GM19438 (cell line): Measurements from ENCODE around the gene NCOA6.

Experiments
- ATAC-seq: cut with Tn5 transposase; IDR thresholded peaks from one replicate; pipeline ENCODE4 v1.9.1; 2021; ENCODE audit warnings: low read depth; ENCODE audit not compliant: unreplicated experiment

NCOA6 gene

DNA sequence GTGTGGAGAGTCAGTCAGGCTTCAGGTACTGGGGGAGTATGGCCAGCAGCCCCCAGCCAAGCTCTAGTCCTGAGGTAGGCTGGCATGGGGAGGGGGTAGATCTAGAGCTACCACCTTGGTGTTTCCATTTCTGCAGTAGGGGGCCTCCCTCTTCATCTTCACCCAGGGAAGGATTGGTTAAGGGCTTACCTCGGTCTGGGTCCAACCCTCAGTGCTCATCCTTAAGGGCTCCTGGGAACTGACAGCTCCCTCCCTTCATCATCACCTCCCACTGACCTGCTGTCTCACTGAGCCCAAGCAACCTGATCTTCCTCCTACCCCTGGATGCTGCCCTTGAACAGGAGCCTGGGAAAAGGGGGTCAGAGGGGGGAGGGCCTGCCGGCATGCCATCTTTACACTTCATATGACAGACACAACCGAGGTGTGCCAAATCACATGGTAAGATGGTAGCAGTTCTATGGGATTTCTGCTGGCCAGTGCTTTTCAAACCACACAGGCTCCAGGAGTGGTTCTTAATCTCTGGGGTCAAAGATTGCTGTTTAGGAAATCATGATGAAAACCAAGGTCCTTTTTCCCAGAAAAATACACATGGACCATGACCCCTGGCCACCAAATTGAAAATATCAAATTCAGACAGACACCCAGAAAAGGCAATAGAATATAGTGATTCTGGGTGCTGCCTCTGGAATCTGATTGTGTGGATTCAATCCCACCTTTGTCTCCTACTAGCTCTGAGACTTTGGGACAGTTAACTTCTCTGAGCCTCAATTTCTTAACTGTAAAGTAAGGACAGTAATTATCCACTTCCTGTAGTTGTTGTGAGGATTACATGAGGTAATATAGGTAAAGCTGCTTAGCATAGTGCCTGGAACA lies 118.3 kb downstream of the NCOA6 start:
- ATAC-seq = no peak

DNA sequence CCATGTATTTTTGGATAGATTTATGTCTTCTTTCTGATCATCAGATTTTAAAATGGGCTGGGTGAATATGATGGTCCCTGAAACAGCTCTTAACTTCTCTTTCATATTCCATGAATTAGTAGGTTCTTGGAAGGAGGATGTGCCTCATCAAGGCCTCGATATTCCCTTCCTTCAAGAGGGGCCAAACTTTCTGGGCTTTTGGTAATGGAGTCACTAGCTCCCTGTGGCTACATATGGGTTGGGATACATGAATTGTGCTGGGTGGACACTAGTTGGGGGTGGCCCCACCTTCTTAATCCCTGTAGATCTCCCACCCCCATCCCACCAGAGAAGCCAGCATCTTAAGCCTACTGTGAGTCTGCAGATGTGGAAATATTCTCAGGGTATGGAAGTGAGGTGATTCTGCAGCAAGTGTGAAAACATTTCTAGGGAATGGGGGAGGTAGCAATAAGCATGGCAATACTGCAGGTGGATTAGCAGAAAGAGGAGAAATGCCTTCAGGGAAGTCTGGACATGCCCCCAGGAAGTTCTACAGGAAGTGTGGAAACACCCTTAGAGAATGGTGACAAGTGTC lies 119.1 kb downstream of the NCOA6 start:
- ATAC-seq = no peak

- no peak for ATAC-seq
These were observed 119.8 kb downstream of the NCOA6 start for GRCh38 chr20:34705397-34706301.

DNA sequence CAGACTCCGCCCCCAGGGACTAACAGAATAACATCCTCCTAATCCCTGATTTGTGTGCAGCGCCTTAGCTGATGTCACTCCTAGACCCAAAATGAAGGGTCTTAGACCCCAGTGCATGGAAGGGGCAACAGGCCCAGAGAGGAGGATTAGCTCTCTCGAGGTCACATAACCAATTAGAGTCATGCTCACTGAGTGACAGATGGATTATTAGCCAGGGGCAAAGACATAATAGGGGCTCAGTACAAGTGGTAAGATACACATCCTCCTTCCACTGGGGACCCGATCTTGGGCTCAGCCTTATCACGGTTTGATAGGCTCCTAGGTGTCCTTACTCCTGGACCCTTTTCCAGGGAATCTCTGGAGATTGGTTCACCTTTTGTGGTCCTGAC lies 120.4 kb downstream of the NCOA6 start:
- no peak for ATAC-seq

GRCh38 chr20:34704177-34705007 lies 121.1 kb downstream of the NCOA6 start, which contains the start of gene TP53INP2:
TSS of gene TP53INP2 (plus strand) at chr20:34704344. CDS start at chr20:34708740, 4,396 bp downstream.
- ATAC-seq = peak; percentile 53

DNA sequence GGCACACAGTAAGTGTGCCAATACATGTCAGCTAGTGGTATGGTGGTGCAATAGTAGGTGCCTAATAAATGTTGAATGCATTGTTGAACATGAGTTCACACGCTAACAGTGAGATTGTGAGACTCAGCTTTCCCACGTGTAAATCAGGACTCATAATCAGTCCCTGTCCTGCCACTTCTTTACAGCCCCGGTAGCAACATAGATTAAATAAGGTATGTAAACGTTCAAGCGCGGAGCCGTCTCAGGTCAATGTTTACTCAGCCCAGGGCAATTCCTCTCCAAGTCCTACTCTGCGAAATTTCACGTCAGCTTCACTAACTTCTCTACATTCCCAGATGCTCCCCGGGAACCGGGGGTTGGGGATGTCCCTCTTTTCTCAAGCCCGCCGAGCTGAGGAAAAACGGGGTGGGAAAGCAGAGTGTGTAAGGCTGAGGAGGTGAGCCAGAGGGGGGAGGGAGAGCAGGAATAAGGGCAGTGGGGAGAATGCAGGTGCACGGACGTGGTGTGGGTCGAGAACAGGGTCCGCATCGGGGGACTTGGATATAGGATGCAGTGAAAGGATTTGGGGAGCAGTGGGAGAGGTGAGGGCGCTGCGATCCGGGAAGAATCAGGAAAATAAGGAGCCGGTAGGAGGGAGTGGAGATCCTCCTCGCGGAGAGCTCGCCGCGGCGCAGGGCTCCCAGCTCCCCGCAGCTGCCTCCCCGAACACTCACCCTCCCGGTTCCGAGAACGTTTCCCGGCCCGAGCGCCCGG lies 121.9 kb downstream of the NCOA6 start:
- ATAC-seq = no peak

DNA sequence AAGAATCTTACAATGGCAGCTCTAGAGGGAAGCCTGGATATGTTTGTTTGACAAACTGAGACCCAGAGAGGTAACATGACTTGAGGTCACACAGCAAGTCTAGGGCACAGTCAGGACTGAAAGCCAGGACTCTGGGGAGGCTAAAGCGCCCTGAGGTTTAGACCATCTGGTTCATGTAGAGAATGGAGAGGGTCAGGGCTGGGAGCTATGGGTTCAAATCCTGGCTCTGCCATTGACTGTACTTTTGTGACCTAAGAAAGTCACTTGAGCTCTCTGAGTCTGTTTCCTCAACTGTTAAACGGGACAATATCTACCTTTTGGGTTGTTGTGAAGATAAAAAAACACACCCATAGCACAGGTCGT lies 122.4 kb downstream of the NCOA6 start:
- no peak for ATAC-seq

- no peak for ATAC-seq
These were observed 123.9 kb downstream of the NCOA6 start for GRCh38 chr20:34701405-34702085.

DNA sequence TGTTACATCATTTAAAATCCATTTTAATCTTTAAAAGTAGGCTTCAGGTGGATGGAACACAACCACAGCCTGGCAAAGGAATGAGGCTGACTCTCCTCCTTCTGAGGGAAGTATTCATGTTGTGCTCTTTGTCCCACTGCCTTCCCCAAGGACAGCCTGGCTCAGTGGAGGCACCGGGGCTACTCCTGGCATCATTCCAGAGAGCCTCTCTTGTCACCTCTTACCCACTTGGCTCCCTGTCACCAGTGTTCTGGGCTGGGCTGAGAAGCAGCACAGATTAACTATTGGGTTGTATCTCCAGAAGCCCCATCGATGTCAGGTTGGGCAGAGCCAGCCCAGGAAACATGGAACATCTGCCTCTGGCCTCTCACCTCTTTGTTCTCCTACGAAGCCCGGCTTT lies 132.0 kb downstream of the NCOA6 start:
- no peak for ATAC-seq

DNA sequence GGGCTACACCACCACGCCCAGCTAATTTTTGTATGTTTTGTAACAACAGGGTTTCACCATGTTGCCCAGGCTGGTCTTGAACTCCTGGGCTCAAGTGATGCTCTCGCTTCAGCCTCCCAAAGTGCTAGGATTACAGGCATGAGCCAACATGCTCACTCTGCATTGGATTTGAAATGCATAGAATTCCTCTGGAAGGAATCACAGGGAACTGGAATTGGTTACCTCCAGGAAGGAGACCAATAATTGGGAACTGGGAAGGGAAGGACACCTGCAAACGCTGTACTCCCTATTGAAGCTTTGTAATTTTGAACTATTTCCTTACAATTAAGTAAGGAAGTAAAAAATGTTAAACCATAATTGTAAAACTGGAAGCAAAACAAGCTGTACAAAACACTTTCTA lies 133.6 kb downstream of the NCOA6 start:
- no peak for ATAC-seq

DNA sequence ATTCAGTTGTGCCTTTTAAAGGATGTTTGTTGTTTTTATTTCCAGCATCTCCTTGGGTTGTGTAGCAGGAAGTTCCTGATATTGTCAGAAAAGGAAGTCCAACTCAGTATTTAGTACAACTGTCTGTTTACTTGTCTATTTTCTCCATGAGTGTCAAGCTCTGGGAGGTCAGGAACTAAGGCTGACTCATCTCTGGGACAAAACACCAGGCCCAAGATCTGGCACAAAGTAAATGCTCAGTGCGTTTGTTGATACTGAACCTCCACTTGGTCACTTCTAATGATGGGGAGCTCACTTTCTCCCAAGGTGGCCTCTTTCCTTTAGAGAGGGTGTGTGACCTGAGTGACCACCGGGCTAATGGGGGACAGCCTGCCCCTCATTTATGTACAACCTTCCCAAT lies 136.0 kb downstream of the NCOA6 start:
- no peak for ATAC-seq

GRCh38 chr20:34683667-34684066 lies 141.8 kb downstream of the NCOA6 start:
- ATAC-seq = no peak

DNA sequence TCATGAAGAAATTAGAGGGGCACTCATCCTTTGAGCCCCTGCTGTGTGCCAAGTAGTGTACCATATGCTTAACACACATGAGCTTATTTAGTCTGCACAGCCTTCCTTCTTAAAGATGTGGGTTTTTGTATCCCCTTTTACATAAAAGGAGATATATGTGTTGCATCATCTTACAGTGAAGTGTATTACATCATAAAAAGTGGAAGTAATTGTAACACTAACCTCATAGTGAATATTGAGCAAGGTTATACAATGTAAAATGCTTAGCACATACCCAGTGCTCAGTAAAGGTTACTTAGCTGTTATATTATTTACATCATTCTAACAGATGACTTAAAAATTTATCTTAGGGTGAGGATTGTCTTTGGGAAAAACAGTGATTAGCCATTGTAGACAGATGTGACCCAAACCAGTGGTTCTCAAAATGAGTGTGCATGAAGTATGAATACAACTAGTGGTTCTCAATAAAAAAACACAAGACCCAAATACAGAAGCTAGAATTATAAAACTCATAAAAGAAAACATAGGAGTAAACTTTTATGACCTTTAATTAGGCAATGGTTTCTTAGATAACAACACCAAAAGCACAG lies 144.8 kb downstream of the NCOA6 start:
- ATAC-seq = no peak

DNA sequence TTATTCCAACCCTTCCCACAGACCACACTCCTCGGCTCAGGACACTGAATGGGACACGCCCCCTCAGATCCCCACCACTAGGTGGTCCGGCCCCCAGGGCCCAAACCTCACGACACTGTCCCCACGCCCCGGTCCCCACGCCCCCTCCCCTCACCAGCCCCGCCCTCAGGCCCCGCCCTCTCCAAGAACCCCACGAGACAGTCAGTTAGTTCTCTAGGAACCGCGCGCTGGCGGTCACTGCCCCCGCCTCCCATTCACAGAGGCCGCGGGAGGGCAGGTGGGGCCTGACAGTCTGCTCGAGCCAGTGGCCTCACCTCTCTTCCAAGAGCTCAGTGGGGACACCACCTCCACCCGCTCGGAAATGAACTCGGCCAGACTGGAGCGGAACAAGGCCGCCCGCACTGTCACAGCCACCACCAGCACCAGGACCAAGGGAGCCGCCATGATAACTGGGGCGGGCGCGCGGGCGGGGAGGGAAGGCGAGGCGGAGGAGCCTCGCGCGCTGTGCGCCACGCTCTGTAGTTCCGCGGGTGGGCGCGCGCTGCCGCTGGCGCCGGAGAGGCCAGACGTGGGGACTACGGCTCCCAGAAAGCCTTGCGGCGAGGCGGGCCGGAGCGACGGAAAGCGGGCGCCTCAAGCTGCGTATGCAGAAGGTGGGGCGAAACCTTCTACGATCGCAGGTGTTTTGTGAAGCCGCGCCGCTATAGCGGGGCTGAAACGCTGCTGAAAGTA lies 148.6 kb downstream of the NCOA6 start, which contains the start of gene PIGU:
Gene PIGU, minus strand, starts transcription at position 451 of the 732 bp plus-strand sequence. Its CDS starts 7 bp downstream, at position 444.
- ATAC-seq = peak; percentile 91

GRCh38 chr20:34675993-34676641 lies 149.3 kb downstream of the NCOA6 start:
- no peak for ATAC-seq

DNA sequence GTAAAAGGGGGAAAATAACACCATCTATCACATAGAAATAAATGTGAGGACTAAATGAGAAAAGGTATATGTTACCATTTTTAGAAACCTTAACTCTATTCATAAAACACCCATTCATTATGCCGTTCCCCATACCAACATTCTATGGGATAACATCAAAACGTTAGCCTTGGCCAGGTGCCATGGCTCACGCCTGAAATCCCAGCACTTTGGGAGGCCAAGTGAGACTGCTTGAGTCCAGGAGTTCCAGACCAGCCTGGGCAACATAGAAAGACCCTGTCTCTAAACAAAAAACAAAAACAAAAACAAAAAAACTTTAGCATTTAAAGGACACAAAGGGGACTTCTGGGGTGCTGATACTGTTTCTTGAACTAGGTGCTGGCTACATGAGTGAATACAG lies 149.9 kb downstream of the NCOA6 start:
- no peak for ATAC-seq

- no peak for ATAC-seq
These were observed 152.0 kb downstream of the NCOA6 start for GRCh38 chr20:34673412-34673811.
